Neural cell (in vitro differentiated cells): ENCODE results near the gene CNTN4. TPM values are rescaled to one million over a fixed set of nuclear protein-coding genes. Genes with fewer than 3 reads are reported as not detected.

ENCODE experiments used
- H2AFZ ChIP-seq: fragments of 200-600, 300-800 bp; sonication (generic), shearing (Covaris generic); 2 replicates; pipeline ENCODE4 v1.6.0; 2014; ENCODE audit warnings: low read depth, mild to moderate bottlenecking, antibody characterized with exemption, low read length, moderate library complexity
- H3F3A ChIP-seq: fragments of 200-600 bp; shearing (Covaris generic); 2 replicates; pipeline ENCODE4 v1.6.1; 2016; ENCODE audit warnings: mild to moderate bottlenecking, moderate library complexity, mixed read lengths, antibody characterized with exemption, low read length; ENCODE audit not compliant: insufficient read depth, poor library complexity, severe bottlenecking
- H3K27ac ChIP-seq: fragments of 200-600, 300-800 bp; sonication (generic), shearing (Covaris generic); 2 replicates; pipeline ENCODE4 v1.5.1; 2014; ENCODE audit warnings: mild to moderate bottlenecking, low read length, moderate library complexity
- H3K27me3 ChIP-seq: fragments of 300-800, 200-600 bp; sonication (generic), shearing (Covaris generic); 2 replicates; pipeline ENCODE4 v1.6.0; 2014; ENCODE audit warnings: mild to moderate bottlenecking, low read depth, low read length, moderate library complexity; ENCODE audit not compliant: insufficient read depth
- H3K36me3 ChIP-seq: fragments of 300-800, 200-600 bp; sonication (generic), shearing (Covaris generic); 2 replicates; pipeline ENCODE4 v1.5.1; 2014; ENCODE audit warnings: mild to moderate bottlenecking, antibody characterized with exemption, low read length, moderate library complexity; ENCODE audit not compliant: insufficient read depth
- H3K4me2 ChIP-seq: fragments of 300-800, 200-600 bp; sonication (generic), shearing (Covaris generic); 2 replicates; pipeline ENCODE4 v1.6.0; 2014; ENCODE audit warnings: mild to moderate bottlenecking, low read length
- H3K4me3 ChIP-seq: fragments of 300-800, 200-600 bp; sonication (generic), shearing (Covaris generic); 2 replicates; pipeline ENCODE4 v1.5.1; 2014; ENCODE audit warnings: mild to moderate bottlenecking, low read length, moderate library complexity
- H3K79me2 ChIP-seq: fragments of 200-600 bp; shearing (Covaris generic); replicated peaks from 2 replicates; pipeline ENCODE4 v1.6.0; 2014; ENCODE audit warnings: mild to moderate bottlenecking, low read length, moderate library complexity; ENCODE audit not compliant: insufficient read depth
- H3K9ac ChIP-seq: fragments of 300-800, 200-600 bp; sonication (generic), shearing (Covaris generic); 2 replicates; pipeline ENCODE4 v1.6.1; 2016; ENCODE audit warnings: mild to moderate bottlenecking, low read length, mixed read lengths
- H3K9me2 ChIP-seq: fragments of 200-600 bp; shearing (Covaris generic); 2 replicates; pipeline ENCODE4 v1.6.1; 2016; ENCODE audit warnings: mild to moderate bottlenecking, low read length, mixed read lengths; ENCODE audit not compliant: insufficient read depth
- H3K9me3 ChIP-seq: fragments of 200-600, 300-800 bp; sonication (generic), shearing (Covaris generic); 2 replicates; pipeline ENCODE4 v1.6.1; 2016; ENCODE audit warnings: mild to moderate bottlenecking, mixed run types, low read length, moderate library complexity, mixed read lengths
- H4K20me1 ChIP-seq: fragments of 200-600 bp; shearing (Covaris generic); 2 replicates; pipeline ENCODE4 v1.6.1; 2016; ENCODE audit warnings: mild to moderate bottlenecking, mixed run types; ENCODE audit not compliant: insufficient read depth
- CTCF ChIP-seq: fragments of 450-650 bp; IDR thresholded peaks from 2 replicates; pipeline ENCODE4 v1.5.1; 2014; ENCODE audit warnings: antibody characterized with exemption, mild to moderate bottlenecking, moderate library complexity; ENCODE audit not compliant: poor library complexity, severe bottlenecking
- EP300 ChIP-seq: fragments of 450-650 bp; conservative IDR thresholded peaks from 2 replicates; pipeline ENCODE4 v1.6.1; 2014; ENCODE audit warnings: antibody characterized with exemption, mild to moderate bottlenecking, moderate library complexity; ENCODE audit not compliant: poor library complexity, severe bottlenecking
- EZH2 ChIP-seq: fragments of 200-600, 300-800 bp; shearing (Covaris generic), sonication (generic); IDR thresholded peaks from 2 replicates; pipeline ENCODE4 v1.6.1; 2014; ENCODE audit warnings: antibody characterized with exemption, low read length, borderline replicate concordance, mild to moderate bottlenecking; ENCODE audit not compliant: insufficient read depth, poor library complexity, severe bottlenecking
- MXI1 ChIP-seq: fragments of 450-650 bp; conservative IDR thresholded peaks from 2 replicates; pipeline ENCODE4 v1.6.1; 2014; ENCODE audit warnings: antibody characterized with exemption, mild to moderate bottlenecking; ENCODE audit not compliant: poor library complexity, severe bottlenecking
- POLR2AphosphoS5 ChIP-seq: IDR thresholded peaks from 2 replicates; pipeline ENCODE4 v1.6.1; 2012
- RAD21 ChIP-seq: fragments of 450-650 bp; conservative IDR thresholded peaks from 2 replicates; pipeline ENCODE4 v1.6.1; 2014; ENCODE audit warnings: antibody characterized with exemption, mild to moderate bottlenecking, moderate library complexity
- REST ChIP-seq: IDR thresholded peaks from 2 replicates; pipeline ENCODE4 v1.6.1; 2012; ENCODE audit warnings: borderline replicate concordance
- SMC3 ChIP-seq: fragments of 450-650 bp; conservative IDR thresholded peaks from 2 replicates; pipeline ENCODE4 v1.6.1; 2014; ENCODE audit warnings: antibody characterized with exemption, mild to moderate bottlenecking, moderate library complexity; ENCODE audit not compliant: poor library complexity
- TAF1 ChIP-seq: IDR thresholded peaks from 2 replicates; pipeline ENCODE4 v1.6.1; 2012; ENCODE audit warnings: low read depth
- polyA plus RNA-seq: library from polyadenylated mRNA; depleted of rRNA; stranded (reverse); fragments of >200 nt; gene quantifications from 2 replicates; pipeline ENCODE4 v1.2.3, GENCODE V29; 2014

The CNTN4 gene
- polyA plus RNA-seq, 1 donor from 2014 or later = 10.6 TPM

- H3K27ac ChIP-seq = no peak overlapping the region
- TF ChIP-seq EP300 = no peak
- no peak for TF ChIP-seq RAD21
- TF ChIP-seq EZH2 = no peak
- no peak for TF ChIP-seq TAF1
- no peak overlapping the region for H3K4me2 ChIP-seq
- H3K9ac ChIP-seq = no peak overlapping the region
- H3K36me3 ChIP-seq = no peaks in the 10 kb centered on the region
- H3F3A ChIP-seq = no peaks in the 10 kb centered on the region
- H3K27me3 ChIP-seq = no peaks in the 10 kb centered on the region
- H3K4me3 ChIP-seq = no peak overlapping the region
- H4K20me1 ChIP-seq = no peaks in the 10 kb centered on the region
- no peaks in the 10 kb centered on the region for H3K79me2 ChIP-seq
- no peak overlapping the region for H2AFZ ChIP-seq
- no peaks in the 10 kb centered on the region for H3K9me3 ChIP-seq
- no peaks in the 10 kb centered on the region for H3K9me2 ChIP-seq
Measured at GRCh38 chr3:2137651-2138050, 39.0 kb downstream of the CNTN4 start.

- Histone ChIP-seq H3K4me3 (no peak overlapping the region), H3K4me2 (no peak overlapping the region), H2AFZ (no peak overlapping the region), H3K9me3 (no peaks in the 10 kb centered on the region), H3K27ac (no peak overlapping the region), H4K20me1 (no peaks in the 10 kb centered on the region), H3K27me3 (no peaks in the 10 kb centered on the region), H3K9me2 (no peaks in the 10 kb centered on the region), H3F3A (no peaks in the 10 kb centered on the region), H3K9ac (no peak overlapping the region), H3K79me2 (no peaks in the 10 kb centered on the region), H3K36me3 (no peaks in the 10 kb centered on the region)
- no peak for TF ChIP-seq EP300
- TF ChIP-seq POLR2AphosphoS5 = no peak
- no peak for TF ChIP-seq MXI1
- TF ChIP-seq TAF1 = no peak
- TF ChIP-seq RAD21 = no peak
- TF ChIP-seq REST = no peak
- no peak for TF ChIP-seq SMC3
- TF ChIP-seq CTCF = no peak
- TF ChIP-seq EZH2 = no peak
Measured at GRCh38 chr3:2141482-2141881, 42.8 kb downstream of the CNTN4 start.
